ENCODE measurements around the gene OCSTAMP.

DNA sequence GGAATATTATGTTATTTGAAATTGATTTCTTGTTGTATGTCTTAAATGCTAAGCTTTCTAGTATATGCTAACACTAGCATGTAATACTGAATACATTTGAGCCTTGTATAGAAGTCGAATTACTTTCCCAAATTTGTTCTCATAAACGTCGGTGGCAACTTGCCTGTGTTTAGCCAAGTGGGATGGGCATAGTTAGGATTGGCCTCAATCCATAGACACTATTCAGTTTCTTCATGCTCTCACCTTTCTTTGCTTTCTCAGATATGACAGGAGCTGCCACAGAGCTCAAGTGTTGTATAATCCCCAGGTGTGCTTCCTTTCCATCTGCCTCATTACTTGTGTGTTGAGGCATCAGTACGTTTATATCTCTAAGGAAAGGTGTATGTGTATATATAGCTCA is 56.4 kb downstream of the OCSTAMP start:
- TF ChIP-seq GATA2 (IDR thresholded peaks at IDR 0.05; ENCODE audit: low read depth, low read length) (no peak), GATA3 (IDR thresholded peaks at IDR 0.05; ENCODE audit: low read depth, low read length) (no peak)

Measured in SH-SY5Y (cell line).